Measurements from ENCODE around the gene FAM181A. TPM values are rescaled to one million over a fixed set of nuclear protein-coding genes. Genes with fewer than 3 reads are reported as not detected.

The FAM181A gene
- total RNA-seq, 1 donor from 2014 or later: not detected

DNA sequence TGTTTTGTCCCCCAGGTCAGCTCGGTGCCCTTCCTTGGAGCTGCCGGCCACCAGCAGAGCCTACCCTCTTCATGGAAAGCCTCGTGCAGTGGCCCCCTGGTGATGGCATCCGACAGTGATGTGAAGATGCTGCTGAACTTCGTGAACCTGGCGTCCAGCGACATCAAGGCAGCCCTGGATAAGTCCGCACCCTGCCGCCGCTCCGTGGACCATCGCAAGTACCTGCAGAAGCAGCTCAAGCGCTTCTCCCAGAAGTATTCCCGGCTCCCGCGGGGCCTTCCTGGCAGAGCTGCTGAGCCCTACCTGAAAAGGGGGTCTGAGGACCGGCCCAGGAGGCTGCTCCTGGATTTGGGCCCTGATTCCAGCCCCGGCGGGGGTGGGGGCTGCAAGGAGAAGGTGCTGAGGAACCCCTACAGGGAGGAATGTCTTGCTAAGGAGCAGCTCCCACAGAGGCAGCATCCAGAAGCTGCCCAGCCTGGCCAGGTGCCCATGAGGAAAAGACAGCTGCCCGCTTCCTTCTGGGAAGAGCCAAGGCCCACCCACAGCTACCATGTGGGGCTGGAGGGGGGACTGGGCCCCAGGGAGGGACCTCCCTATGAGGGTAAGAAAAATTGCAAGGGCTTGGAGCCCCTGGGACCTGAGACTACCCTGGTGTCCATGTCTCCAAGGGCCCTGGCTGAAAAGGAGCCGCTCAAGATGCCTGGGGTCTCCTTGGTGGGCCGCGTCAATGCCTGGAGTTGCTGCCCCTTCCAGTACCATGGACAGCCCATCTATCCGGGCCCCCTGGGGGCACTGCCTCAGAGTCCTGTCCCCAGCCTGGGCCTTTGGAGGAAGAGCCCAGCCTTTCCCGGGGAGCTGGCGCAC lies 1.3 kb downstream of the FAM181A start:
- no peak for DNase-seq (ENCODE audit: low read depth in 2 of 2)

- DNase-seq (ENCODE audit: low read depth in 2 of 2): no peak
These were observed 1.9 kb downstream of the FAM181A start for GRCh38 chr14:93929048-93929535.

DNA sequence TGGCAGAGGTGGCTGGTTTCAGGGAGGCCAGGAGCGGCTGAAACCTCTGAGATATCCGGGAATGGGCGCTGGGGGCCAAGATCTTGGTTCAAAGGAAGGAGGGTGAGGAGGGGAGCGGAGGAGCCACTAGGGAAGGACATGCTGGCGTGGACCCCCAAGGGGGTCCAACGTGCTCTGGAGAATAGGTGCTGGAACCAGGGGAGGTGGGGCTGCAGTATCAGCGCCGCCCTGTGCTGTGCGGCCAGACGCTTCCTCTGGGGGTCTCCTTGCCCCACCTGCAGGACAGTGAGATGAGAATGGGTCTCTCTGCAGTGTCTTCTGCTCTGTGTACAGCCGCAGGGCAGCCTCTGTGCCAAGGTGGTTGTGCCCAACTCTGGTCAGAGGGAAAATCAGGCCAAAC lies 2.5 kb downstream of the FAM181A start:
- no peak for DNase-seq (ENCODE audit: low read depth in 2 of 2)

- no peak for DNase-seq (ENCODE audit: low read depth in 2 of 2)
These were observed 3.3 kb downstream of the FAM181A start for GRCh38 chr14:93930296-93930988.

- no peak for DNase-seq (ENCODE audit: low read depth in 2 of 2)
These were observed 3.8 kb downstream of the FAM181A start for GRCh38 chr14:93930989-93931307.

DNA sequence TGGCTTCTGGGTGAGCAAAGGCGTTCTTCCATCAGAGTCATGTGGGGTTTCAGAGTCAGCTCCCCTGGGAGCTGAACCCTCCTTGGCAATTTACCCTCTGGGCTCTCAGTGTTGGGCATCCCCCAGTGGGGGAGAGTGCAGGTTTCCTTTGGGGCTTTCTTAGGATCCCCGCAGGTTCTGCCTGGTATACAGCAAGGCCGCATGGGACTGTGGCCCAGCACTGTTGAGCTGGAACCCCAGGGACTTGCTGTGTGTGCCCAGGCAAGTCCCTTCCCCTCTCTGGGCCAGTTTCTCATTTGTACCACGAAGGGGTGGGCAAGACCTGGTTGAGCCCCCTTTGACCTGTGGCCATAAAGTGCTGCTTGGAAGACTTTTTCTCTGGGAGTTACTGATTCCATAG lies 5.5 kb downstream of the FAM181A start:
- DNase-seq (ENCODE audit: low read depth in 2 of 2): no peak

GRCh38 chr14:93935213-93935612 lies 8.1 kb downstream of the FAM181A start:
- no peak for DNase-seq (ENCODE audit: low read depth in 2 of 2)

GRCh38 chr14:93936245-93936644 lies 9.1 kb downstream of the FAM181A start:
- DNase-seq (ENCODE audit: low read depth in 2 of 2): peak in 1 of 2 donors; percentile 18

DNA sequence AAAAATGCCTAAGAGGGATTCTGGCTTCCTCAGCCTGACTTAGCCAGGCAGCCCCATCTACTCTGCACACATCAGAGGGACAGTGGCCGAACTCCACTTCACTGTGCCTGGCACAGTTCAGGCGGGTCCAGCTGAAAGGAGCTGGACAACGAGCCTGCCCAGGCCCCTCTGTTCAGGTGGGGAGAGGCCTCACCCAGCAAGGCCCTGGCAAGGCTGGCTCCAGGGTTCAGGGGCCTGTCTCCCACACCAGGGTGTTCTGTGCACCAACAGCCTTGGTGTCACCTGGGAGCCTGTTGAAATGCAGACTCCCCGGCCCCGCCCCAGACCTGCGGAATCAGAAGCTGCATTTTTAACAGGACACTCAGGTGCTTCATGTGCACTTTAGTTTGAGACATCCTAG lies 9.8 kb downstream of the FAM181A start:
- DNase-seq (ENCODE audit: low read depth in 2 of 2): no peak

DNA sequence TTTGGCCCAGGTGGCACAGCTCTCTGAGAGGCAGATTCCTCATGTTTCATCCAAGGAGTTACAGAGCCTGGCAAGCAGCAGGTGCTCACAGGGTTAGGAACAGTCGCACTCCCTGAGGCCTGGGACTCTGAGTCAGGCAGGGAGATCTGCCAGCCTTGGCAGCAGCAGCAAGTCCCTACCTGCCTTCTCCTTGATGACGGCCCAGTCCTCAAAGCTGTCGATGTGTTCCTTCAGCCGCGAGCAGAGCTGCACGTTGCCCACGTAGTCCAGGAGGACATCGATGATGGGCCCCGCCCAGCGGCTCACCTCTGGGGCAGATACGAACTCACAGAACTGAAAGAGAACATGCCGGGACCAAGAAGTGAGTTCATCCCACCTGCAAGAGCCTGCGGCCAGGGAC lies 10.4 kb downstream of the FAM181A start:
- DNase-seq (ENCODE audit: low read depth in 2 of 2): no peak

DNA sequence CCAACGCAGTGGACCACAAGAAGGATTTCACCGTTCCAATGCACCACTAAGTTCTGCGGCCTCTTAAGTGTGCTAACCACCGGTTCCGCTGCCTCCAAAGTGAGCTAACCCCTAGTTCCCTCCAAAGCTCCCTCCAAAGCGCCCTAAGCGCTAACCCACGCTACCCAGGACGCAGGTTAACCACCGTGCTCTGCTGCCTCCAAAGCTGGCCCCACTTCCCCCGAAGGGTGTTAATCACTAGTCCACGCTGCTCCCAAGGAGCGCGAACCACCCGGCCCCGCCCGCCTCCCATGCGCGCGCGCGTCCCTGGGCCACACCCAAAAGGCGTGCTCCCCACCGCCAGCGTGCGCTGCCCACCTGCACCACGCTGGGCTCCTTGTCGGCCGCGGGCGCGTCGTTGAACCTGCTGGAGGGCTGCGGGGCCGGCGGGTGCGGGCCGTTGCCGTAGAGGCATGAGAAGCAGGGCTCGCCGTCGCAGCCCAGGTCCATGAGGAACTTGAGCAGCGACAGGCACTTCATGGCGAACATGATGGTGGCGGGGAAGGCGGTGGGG lies 11.7 kb downstream of the FAM181A start:
- no peak for DNase-seq (ENCODE audit: low read depth in 2 of 2)

DNA sequence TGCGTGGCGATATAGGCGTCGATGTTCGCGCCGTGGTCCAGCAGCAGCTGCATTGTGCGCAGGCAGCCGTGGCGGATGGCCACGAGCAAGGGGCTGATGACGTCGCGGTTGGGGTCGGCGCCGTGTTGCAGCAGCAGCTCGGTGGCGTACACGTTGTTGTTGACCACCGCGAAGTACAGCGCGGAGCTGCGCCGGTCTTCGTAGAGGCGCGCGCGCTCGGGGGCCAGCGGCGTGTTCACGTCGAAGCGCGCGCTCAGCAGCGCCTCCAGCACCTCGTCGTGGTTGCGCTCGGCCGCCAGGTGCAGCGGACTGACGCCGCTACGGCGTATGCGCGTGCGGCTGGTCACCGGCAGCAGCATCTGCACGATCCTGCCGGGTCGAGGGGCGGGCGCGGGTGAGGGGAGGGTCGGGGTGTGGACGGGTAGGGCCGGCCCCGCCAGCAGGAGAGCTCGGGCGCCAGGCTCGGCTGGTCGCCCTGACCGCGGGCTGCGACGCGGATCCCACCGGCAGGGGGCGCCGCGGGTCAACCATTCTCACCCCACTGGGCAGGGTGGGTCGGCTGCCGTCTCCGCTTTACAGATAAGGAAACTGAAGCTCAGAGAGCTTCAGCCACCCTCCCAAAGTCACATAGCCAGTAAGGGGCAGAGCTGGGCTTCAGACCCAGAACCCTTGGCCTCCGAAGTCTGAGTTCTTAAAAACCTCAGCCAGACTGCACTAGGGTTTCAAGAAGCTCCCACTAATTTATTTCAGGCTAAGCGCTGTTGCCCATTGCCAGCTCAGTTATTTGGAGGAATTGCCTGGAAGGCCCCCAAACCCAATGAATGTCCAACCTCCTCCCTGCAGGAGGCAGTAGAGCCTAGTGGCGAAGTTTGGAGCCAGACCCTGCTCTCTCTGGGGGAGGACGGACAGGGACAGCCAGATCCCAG lies 12.4 kb downstream of the FAM181A start:
- DNase-seq (ENCODE audit: low read depth in 2 of 2): peak; percentile 75 to 76

DNA sequence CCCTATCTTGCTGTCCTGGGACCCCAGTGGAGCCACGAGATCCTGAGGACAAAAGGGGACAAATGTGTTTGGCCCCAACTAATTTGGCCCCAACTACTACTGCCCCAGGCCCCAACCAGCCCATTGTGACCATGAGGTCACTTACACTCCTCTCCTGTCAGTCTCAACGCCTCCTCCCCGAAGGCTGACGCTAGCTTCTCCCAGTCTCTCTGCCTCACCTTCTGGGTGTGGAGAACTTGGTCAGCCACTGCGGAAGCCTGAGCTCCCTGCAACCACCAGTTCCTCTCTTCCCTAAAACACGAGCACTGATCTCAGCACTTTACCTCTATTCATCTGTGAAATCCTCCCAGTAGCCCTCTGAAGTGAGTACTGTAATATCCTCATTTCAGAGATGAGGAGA lies 13.3 kb downstream of the FAM181A start:
- DNase-seq (ENCODE audit: low read depth in 2 of 2): no peak

GRCh38 chr14:93941293-93941910 lies 14.3 kb downstream of the FAM181A start:
- DNase-seq (ENCODE audit: low read depth in 2 of 2): peak; percentile 56 to 66

GRCh38 chr14:93943052-93943451 lies 15.9 kb downstream of the FAM181A start:
- no peak for DNase-seq (ENCODE audit: low read depth in 2 of 2)

- no peak for DNase-seq (ENCODE audit: low read depth in 2 of 2)
These were observed 16.8 kb downstream of the FAM181A start for GRCh38 chr14:93943930-93944329.

- DNase-seq (ENCODE audit: low read depth in 2 of 2): no peak
These were observed 17.4 kb downstream of the FAM181A start for GRCh38 chr14:93944348-93945069.

DNA sequence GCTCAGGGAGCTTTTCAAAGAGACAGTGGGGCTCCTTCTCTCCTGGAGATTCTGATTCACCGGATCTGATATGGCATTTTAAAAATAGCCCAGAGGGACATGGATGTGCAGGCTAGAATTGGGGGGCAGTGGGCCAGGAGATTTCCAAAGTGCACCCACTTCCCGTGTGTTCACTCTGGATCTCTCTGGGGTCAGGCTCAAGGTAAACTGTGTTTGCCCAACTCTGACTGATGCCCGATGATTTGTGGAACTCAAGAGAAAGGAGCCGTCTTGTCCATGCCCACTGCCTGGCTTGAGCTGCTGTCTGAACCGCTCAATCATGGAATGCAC lies 17.9 kb downstream of the FAM181A start:
- no peak for DNase-seq (ENCODE audit: low read depth in 2 of 2)

- peak; percentile 38 to 82 for DNase-seq (ENCODE audit: low read depth in 2 of 2)
These were observed 19.0 kb downstream of the FAM181A start for GRCh38 chr14:93946104-93946503.

DNA sequence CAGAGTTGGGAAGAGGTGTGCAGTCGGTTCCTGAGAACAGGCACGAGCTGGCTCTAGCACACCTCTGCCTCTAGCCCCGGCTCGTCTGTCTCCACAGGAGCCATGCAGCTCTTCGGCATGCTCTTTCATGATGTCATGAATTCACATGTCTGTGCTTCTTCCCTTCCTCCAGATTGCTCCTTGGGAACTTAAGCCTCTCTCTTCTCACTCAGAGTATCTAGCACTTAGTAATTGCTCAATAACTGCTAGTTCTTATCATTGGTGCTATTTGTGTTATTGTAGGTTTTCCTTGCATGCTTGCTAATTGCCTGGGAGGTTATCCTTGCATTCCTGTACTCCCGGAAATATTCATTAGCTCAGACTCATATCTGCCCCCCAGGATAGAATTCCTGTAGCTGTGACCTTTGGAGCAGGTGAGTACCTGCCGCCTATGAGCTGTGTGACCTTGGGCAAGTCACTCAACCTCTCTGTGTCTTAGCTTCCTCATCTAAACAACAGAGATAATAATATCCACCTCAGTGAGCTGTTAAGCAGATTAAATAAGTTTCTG lies 19.5 kb downstream of the FAM181A start:
- DNase-seq (ENCODE audit: low read depth in 2 of 2): no peak
